Posterior vena cava (tissue), 2 donors: ENCODE measurements around the gene SLC12A3. TPM values are rescaled to one million over a fixed set of nuclear protein-coding genes. Genes with fewer than 3 reads are reported as not detected.
"Not testable (repeated sequence)": the region's sequence is repeated elsewhere in the genome, so short reads cannot be mapped to it uniquely, and the experiment has no call there.

Experiments
- DNase-seq: peaks from one replicate; pipeline ENCODE4 v3.0.0-alpha.2; 2020; ENCODE audit warnings: low spot score
- intact Hi-C, 2 donors: fragments of 100-400 bp; cut with DNase I; formaldehyde crosslinking; loops; one replicate each; pipeline versions ENCODE4 v1.14.1 to v1.14.2; 2022 to 2023
- total RNA-seq, 2 donors: library from RNA; stranded (reverse); fragmentation: NEBNext Ultra II Directional; extraction: Animal tissue kit (Norgen Biotek cat#: 25700); gene quantifications; one replicate each; pipeline ENCODE4 v1.2.1, GENCODE V29; 2021
- donor health status: DM: yes; HTN: yes; CAD: no.
- donor health status: DM: yes; HTN: yes; CAD: no.

The SLC12A3 gene
- total RNA-seq, 2 donors from 2014 or later = not detected

DNA sequence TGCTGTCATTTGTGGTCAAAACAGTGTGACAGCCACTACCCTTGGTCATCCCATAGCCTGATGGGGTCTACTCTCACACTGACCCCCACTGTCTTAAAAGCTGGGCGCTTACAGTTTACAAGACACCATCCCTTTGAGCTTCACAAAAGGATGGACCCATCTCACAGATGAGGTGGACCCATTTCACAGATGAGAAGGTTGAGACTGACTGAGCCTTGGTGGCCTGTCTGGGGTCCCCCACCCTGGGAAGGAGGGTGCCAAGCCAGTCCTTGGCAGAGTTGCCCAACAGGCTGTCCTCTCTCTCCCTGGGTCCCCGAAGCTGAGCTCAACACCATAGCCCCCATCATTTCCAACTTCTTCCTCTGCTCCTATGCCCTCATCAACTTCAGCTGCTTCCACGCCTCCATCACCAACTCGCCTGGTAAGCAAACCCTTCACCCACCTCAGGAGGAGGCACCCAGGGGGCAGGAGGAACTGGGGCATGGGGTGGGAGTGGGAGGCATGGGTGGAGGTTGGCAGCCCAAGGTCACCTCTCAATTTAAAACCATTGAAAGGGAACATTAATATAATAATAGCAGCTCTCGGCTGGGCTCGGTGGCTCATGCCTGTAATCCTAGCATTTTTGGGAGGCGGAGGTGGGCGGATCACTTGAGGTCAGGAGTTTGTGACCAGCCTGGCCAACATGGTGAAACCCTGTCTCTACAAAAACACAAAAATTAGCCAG lies 17.2 kb downstream of the SLC12A3 start:
- no peak for DNase-seq
- intact Hi-C loops = no loop called here

DNA sequence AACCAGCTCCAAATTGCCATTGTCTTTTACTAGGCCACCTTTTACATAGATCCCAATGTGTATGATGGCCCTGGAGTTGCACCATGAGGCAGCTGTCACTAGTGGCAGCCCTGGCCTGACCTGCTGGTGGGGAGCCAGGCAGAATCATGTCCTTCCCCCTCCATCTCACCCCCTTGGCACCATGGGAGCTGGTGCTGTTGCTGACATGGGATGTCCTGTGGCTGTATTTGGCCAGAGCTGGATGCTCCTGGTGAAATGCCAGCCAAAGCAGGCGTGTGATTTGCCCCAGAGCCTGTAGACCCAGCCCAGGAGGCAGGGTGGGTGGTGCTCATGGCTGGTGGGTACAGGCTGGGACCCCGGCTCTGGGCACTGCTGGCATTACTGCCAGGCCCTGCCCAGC lies 18.6 kb downstream of the SLC12A3 start:
- no peak for DNase-seq
- intact Hi-C loops = no loop called here

DNA sequence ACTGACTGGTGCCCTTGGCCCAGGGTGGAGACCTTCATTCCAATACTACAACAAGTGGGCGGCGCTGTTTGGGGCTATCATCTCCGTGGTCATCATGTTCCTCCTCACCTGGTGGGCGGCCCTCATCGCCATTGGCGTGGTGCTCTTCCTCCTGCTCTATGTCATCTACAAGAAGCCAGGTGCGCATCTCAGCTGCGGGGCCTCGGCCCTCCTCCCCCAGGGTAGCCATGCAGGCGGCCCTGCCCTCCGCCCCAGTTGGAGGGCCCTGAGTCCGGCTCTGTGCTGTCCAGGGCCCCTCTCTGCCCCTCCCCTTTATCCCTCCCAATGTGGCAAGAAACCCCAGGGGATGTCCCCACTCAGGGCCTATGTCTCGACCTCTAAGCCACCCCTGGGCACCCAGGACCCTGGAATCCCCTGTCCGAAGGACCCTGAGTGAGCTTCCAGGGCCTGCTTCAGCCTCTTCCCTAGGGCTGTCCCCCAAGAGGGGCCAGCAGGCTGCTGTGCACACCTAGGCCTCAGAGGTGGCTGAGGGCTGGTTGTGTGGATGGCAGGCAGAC lies 19.1 kb downstream of the SLC12A3 start:
- DNase-seq = no peak
- intact Hi-C loops = no loop called here

DNA sequence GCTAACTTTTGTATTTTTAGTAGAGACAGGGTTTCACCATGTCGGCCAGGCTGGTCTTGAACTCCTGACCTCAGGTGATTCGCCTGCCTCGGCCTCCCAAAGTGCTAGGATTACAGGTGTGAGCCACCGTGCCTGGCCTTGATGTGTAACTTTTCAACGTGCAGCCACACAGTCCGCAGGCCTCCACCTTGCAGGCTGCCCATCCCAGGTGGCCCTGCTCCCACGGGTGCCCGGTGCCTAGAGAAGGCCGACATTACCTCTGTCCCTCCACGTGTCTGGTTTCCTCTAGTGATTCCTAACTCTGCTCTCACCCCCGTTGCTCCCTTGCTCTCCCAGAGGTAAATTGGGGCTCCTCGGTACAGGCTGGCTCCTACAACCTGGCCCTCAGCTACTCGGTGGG lies 19.9 kb downstream of the SLC12A3 start:
- intact Hi-C loops, DNase-seq: not testable (repeated sequence)

DNA sequence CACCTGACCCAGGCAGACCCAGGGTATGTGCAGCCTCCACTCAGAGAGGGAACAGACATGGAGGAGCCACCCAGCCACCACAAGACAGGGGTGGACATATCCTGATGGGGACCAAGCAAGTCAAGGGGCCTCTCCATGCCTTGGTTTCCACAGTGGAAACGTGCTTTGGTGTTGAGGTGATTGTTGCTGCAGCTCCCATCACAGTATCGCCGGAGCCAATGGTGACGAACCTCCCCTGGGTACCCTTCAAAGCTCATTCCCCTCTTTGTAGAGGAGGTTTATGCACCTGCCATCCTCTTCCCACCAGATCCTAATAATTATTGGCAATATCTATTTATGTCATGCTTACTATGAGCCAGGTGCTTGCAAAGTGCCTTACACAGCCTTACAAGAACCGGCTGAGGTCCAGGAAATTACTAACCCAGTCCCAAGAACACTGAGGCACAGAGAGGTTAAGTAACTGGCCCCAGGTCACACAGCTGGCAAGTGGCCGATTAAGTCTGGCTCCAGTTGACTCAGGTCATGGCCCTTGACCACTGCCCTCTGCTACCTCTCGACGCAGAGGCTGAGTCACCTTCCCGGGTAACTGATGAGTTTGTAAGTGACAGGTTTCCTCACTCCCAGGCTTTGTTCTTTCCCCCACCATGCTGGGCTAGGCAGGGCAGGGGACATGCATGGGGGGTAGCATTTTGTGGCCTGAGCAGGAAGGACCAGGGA lies 20.6 kb downstream of the SLC12A3 start:
- DNase-seq = no peak
- intact Hi-C loops = no loop called here

DNA sequence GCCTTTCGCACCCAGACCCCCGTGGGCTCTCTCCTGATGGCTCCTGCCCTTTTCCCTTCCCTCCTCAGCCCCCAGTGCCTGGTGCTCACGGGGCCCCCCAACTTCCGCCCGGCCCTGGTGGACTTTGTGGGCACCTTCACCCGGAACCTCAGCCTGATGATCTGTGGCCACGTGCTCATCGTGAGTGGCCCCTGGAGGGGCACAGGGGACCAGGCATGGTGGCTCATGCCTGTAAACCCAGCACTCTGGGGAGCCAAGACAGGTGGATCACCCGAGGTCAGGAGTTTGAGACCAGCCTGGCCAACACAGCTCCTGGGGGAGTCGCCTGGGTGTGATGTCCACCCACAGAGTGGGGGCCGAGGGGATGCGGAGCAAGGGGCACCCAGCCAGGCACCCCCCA lies 21.3 kb downstream of the SLC12A3 start:
- no peak for DNase-seq
- intact Hi-C loops = no loop called here

DNA sequence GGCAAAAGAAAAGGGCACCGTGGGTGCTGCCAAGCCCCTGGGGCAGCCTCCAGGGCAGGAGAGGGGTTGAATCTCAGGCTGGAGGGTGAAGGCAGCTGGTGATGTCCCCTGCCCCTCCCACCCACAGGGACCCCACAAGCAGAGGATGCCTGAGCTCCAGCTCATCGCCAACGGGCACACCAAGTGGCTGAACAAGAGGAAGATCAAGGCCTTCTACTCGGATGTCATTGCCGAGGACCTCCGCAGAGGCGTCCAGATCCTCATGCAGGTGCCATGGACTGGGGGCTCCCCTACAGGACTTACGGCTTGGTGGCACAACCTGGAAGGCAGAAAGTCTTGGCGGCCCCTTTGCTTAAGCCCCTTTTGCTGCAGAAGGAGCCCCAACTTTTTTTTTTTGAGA lies 21.8 kb downstream of the SLC12A3 start:
- DNase-seq = no peak
- intact Hi-C loops = no loop called here

DNA sequence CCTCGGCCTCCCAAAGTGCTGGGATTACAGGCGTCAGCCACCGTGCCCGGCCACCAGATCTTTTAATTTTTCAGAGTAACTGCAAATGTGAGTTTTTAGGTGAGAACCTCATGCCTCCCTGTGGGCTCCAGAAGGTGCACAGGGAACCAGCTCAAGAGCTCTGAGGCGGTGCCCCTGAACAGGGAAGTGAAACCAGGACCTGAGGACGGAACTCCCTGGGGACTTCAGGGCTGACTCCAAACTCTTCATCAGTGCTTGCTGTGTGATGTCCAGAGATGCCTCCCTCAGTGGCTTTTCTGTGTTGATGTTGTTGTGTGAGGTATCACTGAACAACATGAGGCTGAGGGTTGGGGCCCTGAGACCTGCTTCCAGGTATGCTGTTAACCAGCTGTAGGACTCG lies 23.8 kb downstream of the SLC12A3 start:
- intact Hi-C loops = no loop called here
- no peak for DNase-seq

DNA sequence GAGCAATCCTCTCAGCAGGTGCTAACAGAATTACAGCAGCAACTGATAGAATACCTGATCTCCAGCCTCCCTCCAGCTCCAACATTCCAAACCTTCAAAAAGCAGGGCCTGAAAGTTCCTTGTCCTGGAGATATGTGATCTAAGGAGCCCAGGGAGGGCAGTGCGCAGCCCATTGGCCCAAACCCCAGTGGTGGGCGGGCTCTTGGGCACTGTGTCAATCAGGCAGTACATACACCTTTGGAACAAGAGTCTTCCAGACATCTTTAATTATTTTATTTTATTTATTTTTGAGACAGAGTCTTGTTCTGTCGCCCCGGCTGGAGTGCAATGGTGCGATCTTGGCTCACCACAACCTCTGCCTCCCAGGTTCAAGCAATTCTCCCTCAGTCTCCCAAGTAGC lies 24.2 kb downstream of the SLC12A3 start:
- intact Hi-C loops = no loop called here
- DNase-seq = no peak

DNA sequence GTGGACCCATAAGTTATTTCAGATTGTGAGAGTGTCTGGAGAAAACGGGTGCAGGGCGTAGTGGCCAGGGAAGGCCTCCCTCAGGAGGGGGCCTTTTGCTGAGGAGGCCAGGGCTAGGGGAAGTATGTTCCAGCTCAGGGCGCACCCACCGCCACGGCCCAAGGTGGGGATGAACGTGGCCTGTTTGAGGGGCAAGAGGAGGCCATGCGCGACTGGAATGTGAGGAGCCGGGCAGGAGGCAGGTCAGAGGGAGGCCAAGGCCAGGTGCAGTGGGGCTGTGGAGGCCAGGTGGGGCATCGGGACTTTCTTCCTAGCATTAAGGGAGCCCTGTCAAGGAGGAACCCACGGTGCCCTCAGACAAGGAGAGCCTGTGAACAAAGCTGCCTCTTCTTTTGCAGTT lies 26.7 kb downstream of the SLC12A3 start:
- intact Hi-C loops = no loop called here
- no peak for DNase-seq

DNA sequence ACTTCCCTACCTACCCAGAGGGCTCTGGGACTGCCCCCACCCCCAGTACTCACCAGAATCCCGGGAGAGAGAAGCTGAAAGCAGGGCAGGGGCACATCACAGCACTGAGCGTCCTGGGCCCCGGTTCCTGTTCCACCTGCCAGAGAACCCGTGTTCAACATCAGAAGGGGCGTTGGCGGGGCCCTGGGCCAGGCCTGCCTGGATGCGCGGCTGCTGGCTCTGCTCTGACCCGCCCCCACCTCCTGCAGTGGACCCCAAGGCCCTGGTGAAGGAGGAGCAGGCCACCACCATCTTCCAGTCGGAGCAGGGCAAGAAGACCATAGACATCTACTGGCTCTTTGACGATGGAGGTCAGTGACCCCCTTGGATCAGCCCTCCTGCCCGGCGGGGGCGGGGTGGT lies 27.7 kb downstream of the SLC12A3 start:
- DNase-seq = no peak
- intact Hi-C loops = no loop called here

DNA sequence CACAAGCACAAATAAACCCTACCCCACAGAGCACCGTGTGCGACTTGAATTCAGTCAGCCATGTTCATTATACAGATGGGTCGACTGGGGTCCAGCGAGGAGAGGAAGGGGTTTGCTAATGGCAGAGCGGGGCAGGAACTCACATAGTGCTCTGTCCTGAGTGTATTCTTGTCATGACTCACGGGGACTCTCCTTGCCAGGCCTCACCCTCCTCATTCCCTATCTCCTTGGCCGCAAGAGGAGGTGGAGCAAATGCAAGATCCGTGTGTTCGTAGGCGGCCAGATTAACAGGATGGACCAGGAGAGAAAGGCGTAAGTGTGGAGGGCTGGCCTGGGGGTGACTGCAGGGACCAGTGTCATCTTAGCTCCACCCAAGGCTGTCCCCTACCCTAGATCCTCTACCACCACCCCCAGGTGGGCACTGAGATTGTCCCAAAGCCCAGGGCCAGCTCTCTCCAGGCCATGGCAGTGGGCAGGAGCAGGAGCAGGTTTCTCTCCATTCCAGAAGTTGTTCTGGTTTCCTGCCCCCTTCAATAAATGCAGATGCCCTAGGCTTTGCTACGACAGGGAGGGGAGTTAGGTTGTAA lies 29.4 kb downstream of the SLC12A3 start:
- no peak for DNase-seq
- intact Hi-C loops = no loop called here

DNA sequence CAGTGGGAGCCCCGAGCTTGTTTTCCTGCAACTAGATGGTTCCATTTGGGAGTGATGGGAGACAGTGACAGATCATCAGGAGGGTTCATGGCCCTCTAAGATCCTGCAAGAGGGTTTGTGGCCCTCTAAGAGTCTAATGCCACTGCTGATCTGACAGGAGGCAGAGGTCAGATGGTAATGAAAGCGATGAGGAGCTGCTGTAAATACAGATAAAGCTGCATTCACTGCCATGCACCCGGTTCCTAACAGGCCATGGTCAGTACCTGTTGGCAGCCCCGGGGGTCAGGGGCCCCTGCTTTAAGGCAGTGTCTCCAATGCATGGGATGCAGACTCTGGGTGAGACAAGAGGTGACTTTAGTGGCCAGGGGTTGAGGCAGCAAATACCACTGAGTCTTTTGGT lies 30.8 kb downstream of the SLC12A3 start:
- no peak for DNase-seq
- intact Hi-C loops = no loop called here

DNA sequence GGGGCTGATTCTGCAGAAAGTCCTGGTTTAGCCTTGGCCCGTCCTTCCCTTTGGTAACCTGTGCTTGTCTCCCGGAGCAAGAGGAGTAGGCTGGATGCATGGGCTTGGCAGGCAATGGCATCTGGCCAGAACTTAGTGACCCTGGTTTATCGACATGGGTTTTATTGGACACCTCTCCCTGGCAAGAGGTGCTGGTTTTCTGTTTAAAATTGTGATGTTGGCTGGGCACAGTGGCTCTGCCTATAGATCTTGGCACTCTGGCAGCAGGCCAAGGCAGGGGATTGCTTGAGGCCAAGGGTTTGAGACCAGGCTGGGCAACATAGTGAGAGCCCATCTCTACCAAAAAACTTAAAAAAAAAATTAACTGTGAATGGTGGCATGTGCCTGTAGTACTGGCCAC lies 31.2 kb downstream of the SLC12A3 start:
- no peak for DNase-seq
- intact Hi-C loops = no loop called here

DNA sequence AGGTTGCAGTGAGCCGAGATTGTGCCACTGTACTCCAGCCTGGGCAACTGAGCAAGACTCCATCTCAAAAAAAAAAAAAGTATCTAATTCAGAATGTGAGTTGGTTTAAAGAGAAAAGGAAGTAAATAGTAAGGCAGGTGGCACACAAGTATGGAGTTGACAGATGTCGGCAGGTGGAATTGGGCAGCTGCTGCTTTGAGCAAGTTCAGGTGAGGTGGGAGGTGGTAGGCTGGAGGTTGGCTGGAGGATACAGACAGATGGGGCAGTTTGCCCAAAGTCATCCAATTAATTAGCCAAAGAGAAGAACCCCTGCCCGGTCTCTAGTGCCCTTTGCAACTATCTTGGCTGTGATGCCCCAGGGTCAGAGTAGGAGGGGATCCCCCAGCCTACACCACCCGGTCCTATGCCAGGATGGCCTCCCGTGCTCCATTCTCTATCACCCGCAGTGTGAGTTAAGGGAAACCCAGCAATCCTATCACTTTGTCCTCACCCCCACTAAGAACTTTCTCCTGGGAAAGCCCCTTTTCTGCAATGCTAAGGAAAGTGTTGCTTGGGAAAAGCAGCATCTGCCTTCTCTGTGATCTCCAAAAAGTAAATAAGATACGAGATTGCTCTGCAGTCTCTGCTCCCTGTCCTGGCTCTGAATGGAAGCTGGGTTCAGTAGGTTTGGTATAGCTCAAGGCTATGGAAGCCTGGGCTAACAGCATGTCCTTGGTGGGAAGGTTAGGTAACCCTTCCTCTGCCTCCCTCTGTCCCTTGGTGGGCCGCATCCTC lies 32.2 kb downstream of the SLC12A3 start:
- intact Hi-C loops = no loop called here
- DNase-seq = no peak

DNA sequence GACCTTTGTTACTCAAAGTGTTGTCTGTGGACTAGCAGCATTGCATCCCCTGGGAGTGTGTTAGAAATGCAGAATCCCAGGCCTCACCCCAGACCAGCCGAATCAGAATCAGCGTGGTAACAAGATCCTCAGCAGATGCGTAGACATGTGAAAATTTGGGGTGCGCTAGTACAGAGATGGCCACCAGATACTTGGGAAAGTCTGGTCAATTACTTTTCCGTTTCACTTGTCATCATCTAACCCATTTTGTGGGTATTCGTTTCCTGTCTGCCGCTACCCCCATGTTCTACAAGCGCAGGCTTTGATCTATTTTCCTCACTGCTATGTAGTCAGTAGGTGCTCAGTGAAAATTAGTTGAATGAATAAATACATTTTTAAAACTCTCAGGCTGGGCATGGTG lies 33.8 kb downstream of the SLC12A3 start:
- no peak for DNase-seq
- intact Hi-C loops = no loop called here

DNA sequence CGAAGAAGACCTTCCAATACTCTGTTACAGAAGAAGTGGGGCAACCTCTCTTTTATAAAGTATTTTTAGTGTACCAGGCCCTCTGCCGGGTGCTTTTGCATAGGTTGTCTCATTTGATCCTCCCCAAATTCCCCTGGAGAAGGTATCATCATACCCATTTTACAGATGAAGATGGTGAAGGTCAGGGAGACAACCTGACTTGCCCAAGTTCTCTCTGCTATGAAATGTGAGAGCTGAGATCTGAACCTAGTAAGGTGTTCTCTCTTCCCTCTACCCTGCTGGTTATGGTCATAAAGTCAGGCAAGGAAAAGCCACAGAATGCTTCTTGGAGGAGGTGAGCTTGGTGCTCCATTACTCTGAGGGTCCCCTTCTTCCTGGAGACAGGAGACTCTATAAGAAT lies 38.9 kb downstream of the SLC12A3 start:
- intact Hi-C loops = no loop called here
- no peak for DNase-seq

DNA sequence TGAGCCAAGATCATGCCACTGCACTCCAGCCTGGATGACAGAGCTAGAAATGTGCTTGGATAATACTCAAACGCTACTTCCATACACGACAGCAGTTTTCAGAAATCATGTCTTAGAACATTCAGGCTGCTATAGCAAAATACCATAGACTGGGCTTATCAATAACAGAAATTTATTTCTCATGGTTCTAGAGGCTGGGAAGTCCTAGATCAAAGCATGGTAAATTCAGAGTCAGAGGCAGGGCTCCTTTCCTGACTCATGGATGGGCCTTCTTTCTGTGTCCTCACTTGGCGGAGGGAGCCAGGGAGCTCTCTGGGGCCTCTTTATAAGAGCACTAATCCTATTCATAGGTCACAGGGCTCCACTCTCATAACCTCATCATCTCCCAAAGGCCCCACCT lies 42.4 kb downstream of the SLC12A3 start:
- no peak for DNase-seq
- intact Hi-C loops = no loop called here

DNA sequence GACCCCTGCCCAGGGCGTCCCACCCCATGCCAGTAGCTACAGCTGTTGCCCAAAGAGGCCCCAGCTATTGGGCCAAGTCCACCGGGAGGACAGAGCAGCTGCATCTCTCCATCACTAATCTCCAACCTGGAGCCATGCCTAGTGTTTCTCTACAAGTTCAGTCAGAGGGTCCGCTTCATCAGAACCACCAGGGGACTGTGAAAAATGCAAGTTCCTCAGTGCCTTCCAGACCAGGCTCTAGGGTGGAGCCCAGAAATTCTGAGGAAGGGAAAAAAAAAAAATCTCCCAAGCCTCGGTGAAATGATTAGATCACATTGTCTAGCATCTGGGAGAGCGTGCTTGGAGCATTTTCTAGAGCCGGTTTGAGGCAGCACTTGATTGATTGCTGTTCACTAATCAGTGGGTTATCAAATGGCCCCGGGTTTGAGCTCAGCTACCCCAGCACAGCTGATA lies 44.5 kb downstream of the SLC12A3 start:
- DNase-seq = no peak
- intact Hi-C loops = no loop called here

DNA sequence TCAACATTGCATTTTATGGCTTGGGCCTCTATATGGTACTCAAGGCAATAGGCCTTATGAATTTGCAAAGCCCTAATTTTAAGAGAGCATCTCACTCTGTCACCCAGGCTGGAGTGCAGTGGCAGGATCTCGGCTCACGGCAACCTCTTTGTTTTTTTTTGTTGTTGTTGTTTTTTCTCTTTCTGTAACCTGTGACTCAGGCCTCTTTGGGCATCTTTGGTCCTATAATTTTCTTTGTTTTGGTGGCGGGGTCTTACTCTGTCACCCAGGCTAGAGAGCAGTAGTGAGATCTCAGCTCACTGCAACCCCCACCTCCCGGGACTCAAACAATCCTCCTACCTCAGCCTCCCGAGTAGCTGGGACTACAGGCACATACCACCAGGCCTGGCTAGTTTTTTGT lies 45.1 kb downstream of the SLC12A3 start:
- no peak for DNase-seq
- intact Hi-C loops = no loop called here
